GM19328 (cell line): ENCODE results near the gene RENBP.

Experiments used
- ATAC-seq: cut with Tn5 transposase; IDR thresholded peaks from one replicate; pipeline ENCODE4 v1.9.1; 2021; ENCODE audit warnings: mild to moderate bottlenecking, moderate library complexity; ENCODE audit not compliant: unreplicated experiment

The RENBP gene

DNA sequence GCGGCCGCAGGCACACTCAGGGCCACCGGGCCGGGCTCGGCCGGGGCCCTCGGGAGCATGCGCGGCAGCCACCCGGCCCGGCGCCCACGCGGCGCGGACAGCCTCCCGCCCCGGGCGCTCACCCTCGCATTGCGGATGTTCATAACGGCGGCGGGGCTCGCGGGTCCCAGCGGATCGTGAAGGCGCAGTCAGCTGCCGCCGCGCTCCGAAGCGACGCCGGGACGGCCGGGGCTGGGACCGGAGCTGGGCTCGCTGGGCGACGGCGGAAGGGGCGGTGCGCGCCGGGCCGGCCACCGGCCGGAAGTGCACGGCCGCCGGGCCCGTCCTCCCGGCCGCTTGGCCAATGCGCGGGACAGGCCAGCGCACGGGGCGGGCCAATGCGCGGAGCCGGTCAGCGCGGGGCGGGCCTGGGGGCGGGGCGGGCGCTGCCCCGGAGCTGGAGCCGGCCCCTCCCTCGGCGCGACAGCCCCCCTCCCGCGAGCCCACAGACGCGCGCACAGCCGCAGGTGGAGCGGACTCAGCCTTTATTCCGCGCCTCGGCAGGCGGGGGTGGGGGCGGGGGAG lies 9.6 kb downstream of the RENBP start, which contains the start of gene NAA10:
Gene NAA10 (minus strand): TSS at position 276 of the 564 bp plus-strand sequence. CDS start 133 bp downstream, at position 143.
- ATAC-seq, result peak; percentile 93

GRCh38 chrX:153934148-153934761 lies 10.2 kb downstream of the RENBP start:
- ATAC-seq, result peak; percentile 19

DNA sequence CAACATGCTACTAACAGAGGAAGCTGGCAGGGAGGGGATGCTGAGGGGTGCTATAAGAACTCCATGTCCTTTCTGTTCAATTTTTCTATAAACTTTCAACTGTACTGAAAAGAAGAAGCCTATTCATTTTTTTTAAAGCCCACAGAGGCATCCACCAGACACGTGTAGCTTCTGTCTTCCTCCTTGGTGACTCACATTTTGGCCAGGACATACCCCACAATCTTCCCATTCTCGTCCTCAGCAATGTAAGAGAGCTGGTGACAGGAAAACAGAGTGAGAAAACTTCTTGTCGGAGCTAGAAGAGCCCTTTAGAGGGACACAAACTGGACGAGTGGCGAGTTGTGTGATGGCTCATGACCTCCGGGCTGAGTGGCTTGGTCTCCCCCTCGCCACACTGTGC lies 10.7 kb downstream of the RENBP start:
- ATAC-seq, result no peak

GRCh38 chrX:153932220-153932915 lies 12.1 kb downstream of the RENBP start:
- ATAC-seq, result no peak

- no peak for ATAC-seq
Observed at GRCh38 chrX:153931748-153932147, 12.7 kb downstream of the RENBP start.

DNA sequence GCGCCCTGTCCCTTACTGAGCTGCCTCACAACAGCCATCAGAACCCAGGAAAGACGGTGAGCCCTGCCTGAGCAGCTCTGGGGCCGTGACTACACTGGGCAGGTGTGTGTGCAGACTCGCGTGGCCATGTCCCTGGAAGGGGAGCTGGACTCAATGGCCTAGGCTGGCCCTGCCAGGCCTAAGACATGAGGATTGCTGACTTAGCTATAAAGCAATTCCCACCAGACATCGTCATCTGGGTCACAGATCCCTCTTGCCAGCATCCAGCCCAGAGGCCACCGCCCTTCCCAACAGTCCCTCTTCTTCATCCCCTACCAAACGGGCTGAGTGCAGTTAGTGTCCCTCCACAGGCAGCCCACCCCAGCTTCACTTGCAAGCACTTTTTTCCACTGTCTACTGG lies 13.3 kb downstream of the RENBP start:
- ATAC-seq, result no peak

- no peak for ATAC-seq
Observed at GRCh38 chrX:153930011-153930910, 14.2 kb downstream of the RENBP start.

DNA sequence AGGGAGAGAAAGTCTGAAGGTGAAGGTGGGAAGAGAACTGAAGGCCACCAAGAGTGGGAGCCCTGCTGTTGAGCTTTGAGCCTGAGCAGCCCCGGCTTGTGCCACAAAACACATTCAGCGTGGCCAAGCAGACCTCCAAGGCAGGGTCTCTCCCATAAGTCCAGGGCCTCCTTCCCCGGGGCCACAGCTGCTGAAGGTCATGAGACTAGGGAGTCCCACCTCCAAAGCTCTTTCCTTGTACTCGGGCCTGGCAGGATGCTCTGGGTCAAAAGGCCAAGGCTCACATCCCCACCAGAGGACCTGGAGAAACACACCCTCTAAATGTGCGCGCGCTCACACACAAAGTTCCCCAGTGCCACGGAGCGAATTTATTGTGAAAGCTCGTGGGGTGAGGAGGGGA lies 14.9 kb downstream of the RENBP start:
- no peak for ATAC-seq

DNA sequence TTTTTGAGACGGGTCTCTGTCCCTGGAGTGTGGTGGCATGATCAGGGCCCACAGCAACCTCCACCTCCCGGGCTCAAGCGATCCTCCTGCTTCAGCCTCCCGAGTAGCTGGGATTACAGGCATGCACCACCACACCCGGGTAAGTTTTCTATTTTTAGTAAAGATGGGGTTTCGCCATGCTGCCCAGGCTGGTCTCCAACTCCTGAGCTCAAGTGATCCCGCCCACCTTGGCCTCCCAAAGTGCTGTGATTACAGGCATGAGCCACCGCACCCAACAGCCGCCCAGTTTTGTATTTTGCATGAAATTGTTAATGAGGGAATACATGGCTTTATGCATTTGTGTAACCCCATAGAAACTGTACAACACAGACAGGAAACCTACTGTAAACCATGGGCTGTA lies 15.6 kb downstream of the RENBP start:
- no peak for ATAC-seq

DNA sequence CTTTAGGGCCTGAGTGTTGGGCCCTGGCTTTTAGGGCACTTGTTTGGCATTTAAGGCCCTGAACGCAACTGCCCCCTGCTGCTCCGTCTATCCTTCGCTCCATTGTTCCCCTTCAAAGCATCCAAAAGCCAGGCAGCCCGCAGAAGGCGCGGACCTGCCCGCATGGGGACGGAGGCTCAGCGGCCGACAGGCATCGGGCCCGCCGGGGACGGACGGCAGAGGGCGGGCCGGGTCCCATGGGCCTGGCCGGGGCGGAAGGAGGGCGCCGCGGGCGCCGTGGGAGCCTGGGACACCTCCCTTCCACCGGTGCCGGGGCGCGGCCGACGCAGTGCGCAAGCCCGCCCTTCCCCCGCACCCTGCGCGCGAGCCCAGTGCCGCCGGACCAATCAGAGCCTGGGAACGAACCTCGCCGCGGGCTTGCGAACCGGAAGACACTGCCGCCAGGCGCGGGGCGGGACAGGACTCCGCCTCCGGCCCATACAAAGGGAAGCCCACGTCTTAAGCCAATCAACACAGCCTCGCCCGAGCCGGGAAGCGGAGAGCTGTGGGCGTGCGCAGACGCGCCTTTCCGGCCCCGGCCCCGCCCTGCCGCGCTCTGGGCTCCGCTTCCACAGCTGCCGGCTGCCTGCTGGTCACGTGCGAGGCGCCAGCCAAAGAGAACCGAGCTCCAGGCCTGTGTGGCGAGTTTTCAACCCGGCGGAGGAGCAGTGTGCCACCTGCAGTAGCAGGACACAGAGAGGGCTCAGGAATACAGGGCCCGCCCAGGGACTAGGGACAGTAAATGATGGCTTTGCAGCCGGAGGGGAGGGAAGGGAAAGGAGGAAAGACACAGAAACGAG lies 16.3 kb downstream of the RENBP start:
- ATAC-seq, result peak; percentile 70

- no peak for ATAC-seq
Observed at GRCh38 chrX:153927672-153927921, 16.8 kb downstream of the RENBP start.

DNA sequence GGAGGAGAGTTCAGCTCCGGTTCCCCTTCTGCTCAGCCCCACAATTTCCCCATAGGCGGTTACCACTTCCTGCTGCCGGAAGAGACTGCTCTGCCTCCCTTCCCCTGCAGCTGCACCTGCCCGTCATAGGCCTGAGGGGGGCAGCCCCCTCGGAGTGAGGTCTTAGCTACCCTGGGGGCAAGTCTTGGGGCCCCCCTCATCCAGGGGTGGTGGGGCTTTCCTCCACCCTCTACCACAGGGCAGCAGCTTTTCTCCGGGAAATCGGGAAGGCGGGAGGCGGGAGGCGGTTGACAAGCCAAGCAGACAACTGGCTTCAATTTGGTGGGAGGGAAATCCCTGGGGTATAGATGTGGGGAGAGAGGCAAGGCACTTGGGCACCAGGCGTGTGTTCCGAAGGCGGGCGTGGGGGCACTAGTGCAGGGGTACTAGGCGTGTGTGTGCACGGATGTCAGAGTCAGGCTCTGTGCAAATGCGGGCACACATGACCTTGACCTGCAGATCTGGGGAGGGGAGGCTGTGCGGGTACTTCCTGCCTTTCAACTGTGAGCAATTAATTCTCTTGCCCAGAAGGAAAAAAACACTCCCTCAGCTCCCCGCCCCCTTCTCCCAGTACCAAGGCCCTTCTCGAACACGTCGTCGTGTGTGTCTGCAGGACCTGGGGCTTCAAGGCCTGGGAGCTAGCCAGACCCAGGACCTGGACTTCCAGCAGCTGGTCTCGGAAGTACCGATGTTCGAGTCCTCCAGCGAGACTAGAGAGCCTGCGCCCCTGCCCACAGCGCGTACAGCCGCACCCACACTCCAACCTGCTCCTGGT lies 17.4 kb downstream of the RENBP start:
- ATAC-seq, result peak; percentile 45

- ATAC-seq, result no peak
Observed at GRCh38 chrX:153926552-153926857, 17.9 kb downstream of the RENBP start.

GRCh38 chrX:153925739-153926551 lies 18.5 kb downstream of the RENBP start, which contains the start of gene ARHGAP4:
ARHGAP4 (minus strand) TSS chrX:153926264; CDS start chrX:153926202, 62 bp downstream.
- ATAC-seq, result no peak

DNA sequence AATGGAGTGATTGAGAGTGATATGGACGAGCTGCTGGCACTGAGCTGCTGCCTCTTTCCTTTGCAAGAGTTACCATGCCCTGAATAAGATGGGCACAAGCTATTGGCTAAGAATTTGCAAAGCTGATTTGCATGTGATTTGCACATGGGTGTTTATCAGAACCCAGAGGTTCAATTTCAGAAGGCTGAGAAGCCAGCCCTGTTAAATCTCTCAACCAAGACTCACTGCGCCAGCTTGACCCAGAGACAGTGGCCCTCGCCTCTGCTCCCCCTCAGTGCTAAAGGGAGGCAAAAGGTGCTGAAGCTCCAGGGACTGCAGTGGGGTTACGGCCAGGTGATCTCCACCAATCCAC lies 19.1 kb downstream of the RENBP start:
- no peak for ATAC-seq

GRCh38 chrX:153924149-153924861 lies 20.1 kb downstream of the RENBP start:
- no peak for ATAC-seq

DNA sequence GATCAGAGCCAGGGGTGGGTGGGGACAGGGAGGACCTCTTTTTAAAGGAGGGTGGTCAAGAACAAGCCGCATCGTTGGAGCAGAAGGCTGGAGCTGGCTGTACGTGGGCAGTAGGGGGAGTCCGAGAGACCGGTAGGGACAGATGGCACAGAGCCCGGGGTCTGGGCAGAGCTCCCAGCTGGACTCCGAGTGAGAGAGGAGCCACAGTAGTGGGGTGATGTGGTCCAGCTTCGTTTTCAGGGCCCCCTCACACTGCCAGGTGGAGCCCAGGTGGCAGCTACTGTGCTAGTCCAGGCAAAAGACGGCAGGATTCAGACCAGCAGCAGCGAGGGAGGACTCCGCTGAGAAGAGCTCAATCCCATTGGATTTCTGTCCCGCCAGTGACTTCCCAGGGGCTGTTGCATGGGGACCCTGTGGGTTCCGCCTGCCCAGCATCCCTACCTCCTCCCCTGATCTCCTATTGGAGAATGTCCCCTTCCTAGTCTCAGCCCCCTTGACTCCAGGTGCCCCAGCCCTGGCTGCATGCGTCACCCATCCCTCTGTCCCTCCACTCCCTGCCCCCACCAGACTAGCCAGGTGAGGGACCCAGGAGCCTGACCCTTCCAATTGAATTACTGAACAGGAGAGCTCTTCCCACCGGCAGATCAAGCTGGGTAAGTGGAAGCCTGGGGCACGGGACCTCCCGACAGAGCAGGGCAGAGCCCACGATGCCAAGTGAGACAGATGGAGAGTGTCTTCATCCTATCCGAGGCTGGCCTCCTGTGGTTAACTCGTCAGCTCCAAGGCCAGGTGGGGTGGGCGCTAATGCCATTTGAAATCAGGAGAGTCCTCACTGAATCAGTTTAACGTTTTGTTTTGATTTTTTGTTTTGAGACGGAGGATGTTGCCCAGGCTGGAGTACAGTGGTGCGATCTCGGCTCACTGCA lies 21.2 kb downstream of the RENBP start:
- no peak for ATAC-seq
